Bronchial epithelial cell (primary cell): ENCODE results near the gene SMCHD1. TPM values are rescaled to one million over a fixed set of nuclear protein-coding genes. Genes with fewer than 3 reads are reported as not detected.
"Not testable (repeated sequence)": the region's sequence is repeated elsewhere in the genome, so short reads cannot be mapped to it uniquely, and the experiment has no call there.

Source experiments
- DNase-seq: peaks from one replicate; pipeline ENCODE4 v3.0.0-alpha.2; 2010; ENCODE audit warnings: low read depth
- FAIRE-seq: peaks from 2 replicates; lab custom pipeline; 2011; peaks lifted over from hg19 to GRCh38; lab: Jason Lieb, UNC
- H3K27me3 ChIP-seq: 2 replicates; pipeline ENCODE4 v1.5.1; 2011; ENCODE audit warnings: low read length; ENCODE audit not compliant: control insufficient read depth, insufficient read depth
- H3K36me3 ChIP-seq: 2 replicates; pipeline ENCODE4 v1.5.1; 2011; ENCODE audit warnings: low read length; ENCODE audit not compliant: control insufficient read depth, insufficient read depth
- H3K4me3 ChIP-seq: 2 replicates; pipeline ENCODE4 v1.5.1; 2011; ENCODE audit warnings: mild to moderate bottlenecking, low read depth, low read length, control low read depth
- total RNA-seq: library from RNA; depleted of rRNA; stranded (reverse); fragments of >200 nt; gene quantifications from 2 replicates; pipeline ENCODE4 v1.2.1, GENCODE V29; 2014
- TF ChIP-seq, protein P1 (sequence below): IDR thresholded peaks from 2 replicates; pipeline ENCODE4 v1.5.1; 2011; ENCODE audit warnings: mild to moderate bottlenecking, moderate library complexity, low read length, control low read depth, inconsistent platforms; ENCODE audit not compliant: insufficient read depth, severe bottlenecking

SMCHD1 gene
- total RNA-seq, 1 donor from 2014 or later = 45.3 TPM

- FAIRE-seq (no peak), DNase-seq (no peak)
- TF ChIP-seq, protein P1, sequence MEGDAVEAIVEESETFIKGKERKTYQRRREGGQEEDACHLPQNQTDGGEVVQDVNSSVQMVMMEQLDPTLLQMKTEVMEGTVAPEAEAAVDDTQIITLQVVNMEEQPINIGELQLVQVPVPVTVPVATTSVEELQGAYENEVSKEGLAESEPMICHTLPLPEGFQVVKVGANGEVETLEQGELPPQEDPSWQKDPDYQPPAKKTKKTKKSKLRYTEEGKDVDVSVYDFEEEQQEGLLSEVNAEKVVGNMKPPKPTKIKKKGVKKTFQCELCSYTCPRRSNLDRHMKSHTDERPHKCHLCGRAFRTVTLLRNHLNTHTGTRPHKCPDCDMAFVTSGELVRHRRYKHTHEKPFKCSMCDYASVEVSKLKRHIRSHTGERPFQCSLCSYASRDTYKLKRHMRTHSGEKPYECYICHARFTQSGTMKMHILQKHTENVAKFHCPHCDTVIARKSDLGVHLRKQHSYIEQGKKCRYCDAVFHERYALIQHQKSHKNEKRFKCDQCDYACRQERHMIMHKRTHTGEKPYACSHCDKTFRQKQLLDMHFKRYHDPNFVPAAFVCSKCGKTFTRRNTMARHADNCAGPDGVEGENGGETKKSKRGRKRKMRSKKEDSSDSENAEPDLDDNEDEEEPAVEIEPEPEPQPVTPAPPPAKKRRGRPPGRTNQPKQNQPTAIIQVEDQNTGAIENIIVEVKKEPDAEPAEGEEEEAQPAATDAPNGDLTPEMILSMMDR = no peak
Observed at GRCh38 chr18:2719040-2719439, 63.5 kb downstream of the SMCHD1 start.

DNA sequence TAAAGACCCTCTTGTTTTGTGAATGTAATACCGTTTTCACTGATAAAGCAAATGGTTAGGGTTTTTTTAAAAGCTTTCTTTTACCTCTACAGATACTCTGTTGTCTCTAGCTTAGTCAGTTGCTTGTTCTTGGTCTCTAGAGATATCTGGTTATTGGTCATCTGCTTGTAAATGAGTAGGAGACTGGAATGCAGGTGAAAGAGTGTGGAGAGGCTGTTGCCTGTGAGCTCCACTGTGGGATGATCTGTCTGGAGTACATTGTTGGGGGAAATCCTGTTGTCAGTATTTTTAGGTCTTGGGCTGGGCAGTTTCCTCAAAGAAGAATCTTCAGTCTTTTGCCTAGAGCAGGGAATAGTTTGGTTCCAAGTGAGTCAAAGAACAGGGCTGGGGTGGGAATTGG is 67.7 kb downstream of the SMCHD1 start:
- FAIRE-seq = no peak
- peaks cover 8% of the 10 kb centered on the region for H3K36me3 ChIP-seq
- DNase-seq = no peak
- H3K27me3 ChIP-seq = no peaks in the 10 kb centered on the region
- TF ChIP-seq, protein P1 = no peak
- no peak overlapping the region for H3K4me3 ChIP-seq

More at GRCh38 chr18:2719040-2719439, 63.5 kb downstream of the SMCHD1 start:
- Histone ChIP-seq H3K4me3 (no peak overlapping the region), H3K36me3 (peaks cover 9% of the 10 kb centered on the region), H3K27me3 (no peaks in the 10 kb centered on the region)

DNA sequence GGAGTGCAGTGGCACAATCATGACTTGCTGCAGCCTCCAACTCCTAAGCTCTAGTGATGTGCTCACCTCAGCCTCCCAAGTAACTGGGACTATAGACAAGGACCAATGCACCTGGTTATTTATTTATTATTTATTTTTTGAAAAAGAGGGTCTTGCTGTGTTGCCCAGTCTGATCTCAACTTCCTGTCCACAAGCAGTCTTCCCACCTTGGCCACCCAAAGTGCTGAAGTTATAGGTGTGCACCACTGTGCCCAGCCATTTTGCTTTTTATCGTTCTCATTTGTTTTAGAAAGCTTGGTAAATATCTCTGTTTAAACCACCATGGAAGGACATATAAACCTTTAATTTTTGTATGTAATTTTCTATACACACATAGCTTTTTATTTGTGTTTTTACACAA is 74.2 kb downstream of the SMCHD1 start:
- DNase-seq (no peak), FAIRE-seq (no peak)
- H3K27me3 ChIP-seq = no peaks in the 10 kb centered on the region
- H3K36me3 ChIP-seq = peaks cover 2% of the 10 kb centered on the region
- no peak overlapping the region for H3K4me3 ChIP-seq
- TF ChIP-seq, protein P1 = no peak

DNA sequence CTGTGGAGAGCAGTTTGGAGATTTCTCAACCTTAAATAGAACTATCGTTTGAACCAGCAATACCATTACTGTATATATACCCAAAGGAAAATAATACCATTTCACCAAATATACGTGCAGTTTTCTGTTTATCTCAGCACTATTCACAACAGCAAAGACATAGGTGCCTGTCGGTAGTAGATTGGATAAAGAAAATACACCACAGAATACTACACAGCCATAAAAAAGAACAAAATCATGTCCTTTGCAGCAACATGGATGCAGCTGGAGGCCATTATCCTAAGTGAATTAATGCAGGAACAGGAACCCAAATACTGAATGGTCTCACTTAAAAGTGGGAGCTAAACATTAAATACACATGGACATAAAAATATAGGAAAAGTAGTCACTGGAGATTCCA is 81.3 kb downstream of the SMCHD1 start:
- Histone ChIP-seq H3K27me3 (no peaks in the 10 kb centered on the region), H3K36me3 (peaks cover 2% of the 10 kb centered on the region), H3K4me3 (no peak overlapping the region)
- no peak for DNase-seq
- TF ChIP-seq, protein P1 = no peak
- FAIRE-seq = no peak

DNA sequence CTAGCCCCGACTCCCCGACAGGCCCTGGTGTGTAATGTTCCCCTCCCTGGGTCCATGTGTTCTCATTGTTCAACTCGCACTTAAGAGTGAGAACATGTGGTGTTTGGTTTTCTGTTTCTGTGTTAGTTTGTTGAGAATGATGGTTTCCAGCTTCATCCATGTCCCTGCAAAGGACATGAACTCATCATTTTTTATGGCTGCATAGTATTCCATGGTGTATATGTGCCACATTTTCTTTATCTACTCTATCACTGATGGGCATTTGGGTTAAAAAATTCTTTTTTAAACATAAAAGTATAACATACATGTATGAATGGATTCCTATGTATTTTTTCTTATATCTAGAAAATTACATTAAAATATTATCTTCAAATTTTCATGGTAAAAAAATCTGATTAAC is 84.6 kb downstream of the SMCHD1 start:
- not testable (repeated sequence) for DNase-seq, FAIRE-seq, H3K27me3 ChIP-seq, H3K36me3 ChIP-seq, H3K4me3 ChIP-seq

- Histone ChIP-seq H3K36me3 (peaks cover 8% of the 10 kb centered on the region), H3K27me3 (no peaks in the 10 kb centered on the region), H3K4me3 (no peak overlapping the region)
- TF ChIP-seq, protein P1 = no peak
- DNase-seq = no peak
- FAIRE-seq = no peak
Observed at GRCh38 chr18:2746274-2746673, 90.7 kb downstream of the SMCHD1 start.
